Measurements from ENCODE around the gene PLCL2. TPM values are rescaled to one million over a fixed set of nuclear protein-coding genes. Genes with fewer than 3 reads are reported as not detected.
"Not testable (repeated sequence)": the region's sequence is repeated elsewhere in the genome, so short reads cannot be mapped to it uniquely, and the experiment has no call there.

The PLCL2 gene
- total RNA-seq, 1 donor from 2014 or later, result 14.9 TPM

DNA sequence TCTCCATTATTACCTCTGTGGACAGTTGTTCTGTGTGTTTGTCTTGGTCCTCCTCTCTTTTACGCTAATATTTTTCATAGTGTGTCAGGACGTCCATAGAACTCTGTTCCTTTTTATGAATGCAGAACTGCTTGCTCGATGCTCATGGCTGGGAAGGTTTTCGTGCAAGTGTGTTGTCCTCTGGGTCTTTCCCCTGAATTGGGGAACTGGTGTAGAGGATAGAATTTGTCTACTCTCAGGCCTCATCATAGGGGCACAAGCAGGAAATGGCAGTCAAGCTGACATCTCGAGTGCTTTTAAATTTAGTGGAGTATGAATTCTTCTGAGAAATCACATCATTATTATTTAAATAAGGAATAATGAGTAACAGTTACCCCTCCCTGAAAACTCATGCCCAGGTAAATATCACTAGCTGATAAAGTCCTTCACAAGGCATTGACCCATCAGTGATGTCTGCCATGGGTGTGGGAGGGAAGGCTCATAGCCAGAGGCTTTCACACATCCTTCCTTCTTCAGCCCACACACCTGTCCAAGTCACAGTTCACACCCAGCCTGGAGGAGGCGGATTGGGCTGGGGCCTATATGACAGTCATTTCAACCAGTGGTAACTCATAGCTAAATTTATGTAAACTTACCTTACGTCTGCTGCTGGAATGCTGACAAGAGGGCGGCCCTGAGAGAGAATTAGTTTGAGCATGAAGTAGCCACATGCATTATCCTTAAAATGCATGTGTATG is 226.1 kb downstream of the PLCL2 start:
- H3K9me3 Mint-ChIP-seq, result peaks cover 11% of the 10 kb centered on the region
- intact Hi-C loops (cut with micrococcal nuclease), result no loop called here
- H3K4me1 Mint-ChIP-seq (ENCODE audit: low read depth), result peaks cover 14% of the 10 kb centered on the region
- DNase-seq (ENCODE audit: low spot score), result no peak
- peaks cover 4% of the 10 kb centered on the region for H3K36me3 Mint-ChIP-seq (ENCODE audit: low read depth)
- peaks cover 9% of the 10 kb centered on the region for H3K27me3 Mint-ChIP-seq (ENCODE audit: insufficient read depth)
- H3K4me3 Mint-ChIP-seq, result no peak overlapping the region
- H3K27ac Mint-ChIP-seq, result no peak overlapping the region

DNA sequence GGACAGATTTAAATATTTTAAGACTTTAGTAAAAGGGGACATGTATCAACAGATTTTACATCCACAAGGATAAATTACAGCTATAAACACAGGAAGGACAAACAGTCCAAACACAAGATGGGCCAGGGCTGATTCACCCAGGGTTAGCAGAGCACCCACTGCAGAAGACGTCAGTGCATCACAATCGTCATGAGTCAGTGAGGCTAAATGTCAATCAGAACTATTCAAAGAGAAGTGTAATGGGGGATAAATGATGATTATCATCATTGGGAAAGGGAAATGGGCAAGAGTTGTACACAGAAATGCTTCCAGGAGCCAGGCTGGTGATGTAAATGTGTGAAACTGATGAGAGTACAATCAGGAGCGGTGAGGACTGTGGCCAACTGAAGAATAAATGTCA is 226.8 kb downstream of the PLCL2 start:
- H3K4me3 Mint-ChIP-seq, result no peak overlapping the region
- H3K36me3 Mint-ChIP-seq (ENCODE audit: low read depth), result peaks cover 4% of the 10 kb centered on the region
- H3K4me1 Mint-ChIP-seq (ENCODE audit: low read depth), result peaks cover 14% of the 10 kb centered on the region
- intact Hi-C loops (cut with micrococcal nuclease), result no loop called here
- peaks cover 11% of the 10 kb centered on the region for H3K9me3 Mint-ChIP-seq
- H3K27me3 Mint-ChIP-seq (ENCODE audit: insufficient read depth), result peaks cover 9% of the 10 kb centered on the region
- H3K27ac Mint-ChIP-seq, result no peak overlapping the region
- DNase-seq (ENCODE audit: low spot score), result no peak

DNA sequence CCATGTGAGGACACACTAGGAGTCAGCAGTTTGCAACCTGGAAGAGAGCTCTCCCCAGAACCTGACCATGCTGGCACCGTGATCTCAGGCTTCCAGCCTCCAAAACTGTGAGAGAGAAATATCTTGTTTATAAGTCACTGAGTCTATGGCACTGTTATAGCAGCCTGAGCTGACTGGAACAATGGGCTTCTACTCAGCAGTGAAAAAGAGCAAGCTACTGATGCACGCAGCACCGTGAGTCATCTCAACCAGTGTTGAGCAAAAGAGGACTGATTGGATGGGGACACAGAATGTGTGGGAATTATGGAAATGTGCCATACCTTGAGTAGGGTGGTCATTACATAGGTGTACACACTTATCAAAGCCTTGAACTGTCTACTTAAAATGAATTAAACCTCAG is 230.4 kb downstream of the PLCL2 start:
- no peak overlapping the region for H3K27ac Mint-ChIP-seq
- H3K4me1 Mint-ChIP-seq (ENCODE audit: low read depth), result peaks cover 14% of the 10 kb centered on the region
- no peak for DNase-seq (ENCODE audit: low spot score)
- peaks cover 4% of the 10 kb centered on the region for H3K27me3 Mint-ChIP-seq (ENCODE audit: insufficient read depth)
- H3K9me3 Mint-ChIP-seq, result peaks cover 13% of the 10 kb centered on the region
- peaks cover 4% of the 10 kb centered on the region for H3K36me3 Mint-ChIP-seq (ENCODE audit: low read depth)
- H3K4me3 Mint-ChIP-seq, result no peak overlapping the region
- intact Hi-C loops (cut with micrococcal nuclease), result no loop called here

DNA sequence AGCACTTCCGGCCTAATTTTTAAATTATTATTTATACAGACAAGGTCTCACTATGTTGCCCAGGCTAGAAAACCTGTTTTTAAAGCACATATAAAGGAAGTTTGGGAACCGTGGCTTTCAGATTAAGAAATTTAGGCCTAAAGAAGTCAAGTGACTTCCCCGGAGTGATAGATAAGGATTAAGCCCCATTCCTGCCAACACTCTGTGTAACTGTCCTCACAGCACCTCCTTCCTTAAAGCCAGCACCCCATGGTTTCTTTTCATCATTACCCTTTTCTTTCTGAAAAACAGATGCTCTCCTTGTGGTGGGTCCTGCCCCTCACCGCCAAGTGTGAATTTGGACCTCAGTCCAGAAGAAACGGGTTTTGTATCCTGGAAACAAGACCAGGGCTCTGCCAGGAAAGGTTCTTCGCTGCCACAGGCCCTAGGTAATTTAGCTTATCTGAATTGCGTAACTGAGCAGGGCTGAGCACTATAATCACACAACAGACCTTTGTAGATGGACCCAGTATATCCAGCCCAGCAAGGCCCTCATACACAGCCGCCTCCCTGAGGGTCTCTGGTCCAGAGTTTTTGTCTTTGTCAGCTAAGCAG is 231.3 kb downstream of the PLCL2 start:
- Mint-ChIP-seq H3K9me3 (peaks cover 13% of the 10 kb centered on the region), H3K36me3 (ENCODE audit: low read depth) (peaks cover 3% of the 10 kb centered on the region), H3K27ac (no peak overlapping the region), H3K27me3 (ENCODE audit: insufficient read depth) (peaks cover 4% of the 10 kb centered on the region), H3K4me1 (ENCODE audit: low read depth) (peaks cover 7% of the 10 kb centered on the region), H3K4me3 (no peak overlapping the region)
- DNase-seq (ENCODE audit: low spot score), result no peak
- intact Hi-C loops (cut with micrococcal nuclease), result no loop called here

DNA sequence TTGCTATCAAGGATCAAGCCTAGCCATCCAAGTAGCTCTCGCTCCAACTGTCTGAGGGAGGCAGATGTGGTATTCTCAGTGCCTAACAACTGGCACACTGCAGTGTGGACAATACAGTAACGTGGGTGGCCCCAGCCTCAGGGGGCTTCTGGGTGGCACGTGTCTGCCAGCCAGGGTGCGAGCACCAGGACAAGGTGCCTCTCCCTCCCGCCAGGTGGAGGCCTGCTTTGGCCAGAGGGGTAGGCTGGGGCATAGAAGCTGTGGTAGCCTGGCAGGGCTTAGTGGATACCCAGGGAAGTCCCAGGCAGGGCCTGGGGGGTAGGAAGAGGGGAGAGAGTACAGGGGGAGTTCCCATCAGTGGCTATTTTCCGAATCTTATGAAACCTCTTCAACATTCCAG is 234.0 kb downstream of the PLCL2 start:
- peaks cover 1% of the 10 kb centered on the region for H3K36me3 Mint-ChIP-seq (ENCODE audit: low read depth)
- H3K9me3 Mint-ChIP-seq, result peaks cover 17% of the 10 kb centered on the region
- H3K4me3 Mint-ChIP-seq, result no peak overlapping the region
- intact Hi-C loops (cut with micrococcal nuclease), result no loop called here
- H3K27ac Mint-ChIP-seq, result no peak overlapping the region
- peaks cover 4% of the 10 kb centered on the region for H3K27me3 Mint-ChIP-seq (ENCODE audit: insufficient read depth)
- no peak for DNase-seq (ENCODE audit: low spot score)
- H3K4me1 Mint-ChIP-seq (ENCODE audit: low read depth), result no peaks in the 10 kb centered on the region

DNA sequence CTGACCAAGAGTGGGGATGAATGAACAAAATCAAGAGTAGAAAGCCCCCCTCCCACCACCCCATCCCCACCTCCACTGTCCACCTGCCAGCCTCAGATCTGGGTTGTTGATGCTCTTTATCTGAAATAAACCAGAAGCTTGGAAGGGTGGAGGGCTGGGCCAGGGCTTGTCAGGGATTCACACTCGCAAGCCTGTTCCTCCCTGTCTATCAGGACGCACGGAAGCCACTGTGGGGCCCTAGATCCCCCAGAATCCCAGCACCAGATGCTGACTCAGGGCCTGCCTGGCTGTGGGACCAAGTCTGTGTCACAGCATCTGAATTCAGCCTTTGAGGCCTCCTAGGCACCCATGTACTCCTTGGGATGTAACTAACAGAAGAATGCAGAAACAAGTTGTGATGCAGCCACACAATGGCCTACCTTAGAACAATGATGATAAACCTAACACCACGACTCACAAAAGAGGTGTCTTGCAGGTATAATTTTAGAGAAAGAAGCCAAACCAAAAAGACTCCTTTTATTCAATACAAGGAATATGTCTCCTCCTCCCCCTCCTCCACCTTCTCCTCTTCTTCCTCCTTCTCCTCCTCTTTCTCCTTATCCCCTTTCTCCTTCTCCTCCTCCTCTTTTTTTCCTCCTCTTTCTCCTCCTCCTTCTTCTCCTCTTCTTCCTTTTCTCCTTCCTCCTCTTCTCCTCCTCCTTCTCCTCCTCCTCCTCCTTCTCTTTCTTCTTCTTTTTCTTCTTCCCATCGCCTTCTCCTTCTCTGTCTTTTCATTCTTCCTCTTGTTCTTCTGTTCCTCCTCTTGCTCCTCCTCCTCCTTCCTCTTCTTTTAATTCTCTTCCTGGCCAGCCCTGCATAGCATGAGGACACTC is 234.7 kb downstream of the PLCL2 start:
- H3K36me3 Mint-ChIP-seq (ENCODE audit: low read depth), result peaks cover 1% of the 10 kb centered on the region
- intact Hi-C loops (cut with micrococcal nuclease), result no loop called here
- H3K4me3 Mint-ChIP-seq, result no peak overlapping the region
- peaks cover 4% of the 10 kb centered on the region for H3K27me3 Mint-ChIP-seq (ENCODE audit: insufficient read depth)
- H3K4me1 Mint-ChIP-seq (ENCODE audit: low read depth), result no peaks in the 10 kb centered on the region
- no peak for DNase-seq (ENCODE audit: low spot score)
- peaks cover 14% of the 10 kb centered on the region for H3K9me3 Mint-ChIP-seq
- H3K27ac Mint-ChIP-seq, result no peak overlapping the region

DNA sequence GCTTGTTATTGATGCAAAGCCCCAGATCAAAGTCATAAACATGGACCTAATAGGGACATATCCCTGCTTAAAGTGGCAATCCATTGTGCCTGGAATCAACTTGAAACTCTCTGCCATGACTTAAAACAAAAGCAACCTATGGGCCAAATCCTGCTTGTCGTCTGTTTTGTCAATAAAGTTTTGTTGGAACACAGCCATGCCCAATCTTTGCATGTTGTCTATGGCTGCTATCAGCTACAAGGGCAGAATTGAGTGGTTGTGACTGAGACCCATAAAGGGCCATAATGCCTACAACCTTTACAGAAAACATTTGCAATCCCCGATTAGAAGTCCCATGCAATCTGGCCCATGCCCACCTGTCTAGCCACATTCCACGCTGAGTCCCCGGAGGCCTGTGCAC is 235.4 kb downstream of the PLCL2 start:
- H3K4me3 Mint-ChIP-seq, result no peak overlapping the region
- intact Hi-C loops (cut with micrococcal nuclease), result no loop called here

DNA sequence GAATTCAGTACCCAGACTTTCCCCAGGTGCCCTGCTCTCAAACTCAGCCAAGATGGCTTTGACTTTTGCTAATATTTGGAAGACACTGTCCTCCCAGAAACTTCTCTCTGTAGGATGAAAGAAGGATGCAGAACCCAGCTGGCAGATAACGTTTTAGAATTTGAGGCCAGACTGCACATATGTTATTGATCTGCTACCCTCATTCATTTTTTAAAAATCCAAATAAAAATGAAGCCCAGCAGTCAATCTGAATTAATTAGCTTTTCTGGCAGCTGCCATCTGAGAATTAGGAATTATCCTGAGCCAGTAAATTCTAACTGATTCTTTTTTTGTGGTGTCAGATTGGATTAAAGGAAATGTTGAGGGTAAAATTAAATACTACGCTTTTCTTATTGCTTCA is 236.6 kb downstream of the PLCL2 start:
- no peak overlapping the region for H3K27ac Mint-ChIP-seq
- intact Hi-C loops (cut with micrococcal nuclease), result no loop called here
- peaks cover 14% of the 10 kb centered on the region for H3K9me3 Mint-ChIP-seq
- no peaks in the 10 kb centered on the region for H3K4me1 Mint-ChIP-seq (ENCODE audit: low read depth)
- H3K36me3 Mint-ChIP-seq (ENCODE audit: low read depth), result peaks cover 1% of the 10 kb centered on the region
- H3K4me3 Mint-ChIP-seq, result no peak overlapping the region
- DNase-seq (ENCODE audit: low spot score), result no peak
- peaks cover 4% of the 10 kb centered on the region for H3K27me3 Mint-ChIP-seq (ENCODE audit: insufficient read depth)

More for the DNA sequence above, 235.4 kb downstream of the PLCL2 start:
- Mint-ChIP-seq H3K27ac (no peak overlapping the region), H3K4me1 (ENCODE audit: low read depth) (no peaks in the 10 kb centered on the region), H3K36me3 (ENCODE audit: low read depth) (peaks cover 1% of the 10 kb centered on the region), H3K9me3 (peaks cover 14% of the 10 kb centered on the region), H3K27me3 (ENCODE audit: insufficient read depth) (peaks cover 4% of the 10 kb centered on the region)
- no peak for DNase-seq (ENCODE audit: low spot score)

DNA sequence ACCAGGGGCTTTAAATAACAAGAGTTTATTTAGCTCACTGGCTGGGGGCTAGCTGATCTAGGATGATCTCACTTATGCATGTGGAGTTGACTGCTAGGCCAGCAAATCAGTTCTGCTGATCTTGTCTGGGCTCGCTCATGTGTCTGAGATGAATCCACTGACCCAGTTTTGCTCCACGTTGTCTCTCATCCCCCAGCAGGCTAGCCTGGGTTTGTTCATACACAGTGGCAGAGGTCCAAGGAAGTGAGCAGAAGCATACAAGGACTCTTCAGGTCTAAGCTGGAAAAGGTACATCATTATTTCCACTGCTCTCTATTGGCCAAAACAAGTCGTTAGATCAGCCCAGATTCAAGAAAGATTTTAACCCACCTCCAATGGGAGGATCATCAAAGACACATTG is 238.0 kb downstream of the PLCL2 start:
- peaks cover 4% of the 10 kb centered on the region for H3K27me3 Mint-ChIP-seq (ENCODE audit: insufficient read depth)
- H3K27ac Mint-ChIP-seq, result no peak overlapping the region
- DNase-seq (ENCODE audit: low spot score), result no peak
- H3K36me3 Mint-ChIP-seq (ENCODE audit: low read depth), result peaks cover 1% of the 10 kb centered on the region
- no peaks in the 10 kb centered on the region for H3K4me1 Mint-ChIP-seq (ENCODE audit: low read depth)
- H3K4me3 Mint-ChIP-seq, result no peak overlapping the region
- intact Hi-C loops (cut with micrococcal nuclease), result no loop called here
- peaks cover 19% of the 10 kb centered on the region for H3K9me3 Mint-ChIP-seq

DNA sequence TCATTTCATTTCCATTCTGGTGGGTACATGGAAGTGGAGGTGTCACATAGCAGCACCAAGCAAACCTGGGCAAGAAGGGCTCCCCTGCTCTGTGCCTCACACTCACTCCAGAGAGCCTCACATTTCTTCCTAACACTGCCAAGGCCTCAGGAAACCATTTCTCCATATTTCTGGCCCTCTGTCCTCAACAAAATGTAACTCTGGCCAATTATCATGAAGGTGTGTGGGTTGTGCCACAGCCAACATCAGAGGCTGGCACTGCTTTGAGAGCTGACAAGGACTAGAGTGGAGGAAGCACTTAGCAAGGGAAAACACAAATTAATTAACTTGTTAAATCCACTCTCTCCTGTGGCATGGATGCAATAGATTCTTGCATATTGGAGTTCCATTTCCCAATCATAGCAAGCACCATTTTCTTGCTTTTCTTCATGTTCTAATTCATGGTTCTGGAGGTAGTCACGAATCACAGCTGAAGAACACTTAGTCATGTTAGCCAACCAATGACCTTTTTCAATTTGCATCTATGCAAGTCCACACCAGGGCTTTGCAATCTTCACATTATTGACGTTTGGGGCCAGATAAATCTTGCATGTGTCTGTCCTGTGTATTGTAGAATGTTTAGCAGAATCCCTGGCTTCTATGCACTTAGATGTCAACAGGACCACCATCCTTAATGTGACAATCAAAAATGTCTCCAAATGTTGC is 241.1 kb downstream of the PLCL2 start:
- H3K4me1 Mint-ChIP-seq (ENCODE audit: low read depth), result no peaks in the 10 kb centered on the region
- intact Hi-C loops (cut with micrococcal nuclease), result no loop called here
- no peaks in the 10 kb centered on the region for H3K27me3 Mint-ChIP-seq (ENCODE audit: insufficient read depth)
- peaks cover 1% of the 10 kb centered on the region for H3K36me3 Mint-ChIP-seq (ENCODE audit: low read depth)
- no peak overlapping the region for H3K27ac Mint-ChIP-seq
- peaks cover 32% of the 10 kb centered on the region for H3K9me3 Mint-ChIP-seq
- no peak for DNase-seq (ENCODE audit: low spot score)
- H3K4me3 Mint-ChIP-seq, result no peak overlapping the region

DNA sequence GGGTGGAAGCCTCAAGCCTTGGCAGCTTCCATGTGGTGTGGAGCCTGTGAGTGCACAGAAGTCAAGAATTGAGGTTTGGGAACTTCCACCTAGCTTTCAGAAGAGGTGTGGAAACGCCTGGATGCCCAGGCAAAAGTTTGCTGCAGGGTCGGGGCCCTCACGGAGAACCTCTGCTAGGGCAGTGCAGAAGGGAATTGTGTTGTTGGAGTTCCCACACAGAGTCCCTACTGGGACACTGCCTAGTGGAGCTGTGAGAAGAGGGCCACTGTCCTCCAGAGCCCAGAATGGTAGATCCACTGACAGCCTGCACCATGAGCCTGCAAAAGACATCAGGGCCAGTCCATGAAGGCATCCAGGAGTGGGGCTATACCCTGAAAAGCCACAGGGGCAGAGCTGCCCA is 243.9 kb downstream of the PLCL2 start:
- H3K36me3 Mint-ChIP-seq (ENCODE audit: low read depth); H3K4me3 Mint-ChIP-seq; intact Hi-C loops (cut with micrococcal nuclease); H3K27me3 Mint-ChIP-seq (ENCODE audit: insufficient read depth); H3K4me1 Mint-ChIP-seq (ENCODE audit: low read depth); DNase-seq (ENCODE audit: low spot score); H3K27ac Mint-ChIP-seq: not testable (repeated sequence)
- peaks cover 20% of the 10 kb centered on the region for H3K9me3 Mint-ChIP-seq

DNA sequence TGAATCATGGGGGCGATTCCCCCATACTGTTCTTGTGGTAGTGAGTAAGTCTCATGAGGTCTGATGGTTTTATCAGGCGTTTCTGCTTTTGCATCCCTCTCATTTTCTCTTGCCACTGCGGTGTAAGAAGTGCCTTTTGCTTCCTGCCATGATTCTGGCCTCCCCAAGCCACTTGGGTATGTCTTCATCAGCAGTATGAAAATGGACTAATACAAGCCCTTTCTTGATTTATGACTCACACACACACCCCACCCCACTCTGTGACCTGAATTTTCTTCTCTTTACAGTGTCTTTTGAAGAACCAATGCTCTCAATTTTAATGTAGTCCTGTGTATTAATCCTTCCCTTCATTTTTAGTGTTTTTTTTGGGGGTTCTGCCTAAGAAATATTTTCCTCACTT is 244.8 kb downstream of the PLCL2 start:
- Mint-ChIP-seq H3K36me3 (ENCODE audit: low read depth) (no peaks in the 10 kb centered on the region), H3K9me3 (peaks cover 20% of the 10 kb centered on the region), H3K4me3 (no peak overlapping the region), H3K4me1 (ENCODE audit: low read depth) (no peaks in the 10 kb centered on the region), H3K27me3 (ENCODE audit: insufficient read depth) (no peaks in the 10 kb centered on the region), H3K27ac (no peak overlapping the region)
- intact Hi-C loops (cut with micrococcal nuclease), result no loop called here
- no peak for DNase-seq (ENCODE audit: low spot score)

Data from activated T-helper 1 cell treated with anti-CD3 and anti-CD28 coated beads, Interleukin-12 subunit alpha, Interleukin-12 subunit beta, Interleukin-2, Interleukin-4 antibody, amounts not matched to agents 30 ng/mL and 10 ng/mL and 1 ng/mL, durations not matched to agents 14 hours and 24 hours and 36 hours (primary cell).